Effector CD8-positive, alpha-beta T cell (primary cell): ENCODE results near the gene TLR10.
A peak's percentile ranks its signal among the peaks of the same experiment; 100 is the strongest.

Source experiments
- DNase-seq: peaks from one replicate; lab custom pipeline; 2025; lab: John Stamatoyannopoulos, UW

The TLR10 gene

GRCh38 chr4:38730830-38731646, 51.8 kb downstream of the TLR10 start:
- DNase-seq = peak; percentile 79

- no peak for DNase-seq
Measured at GRCh38 chr4:38730493-38730829, 52.3 kb downstream of the TLR10 start.

GRCh38 chr4:38728631-38729141, 54.1 kb downstream of the TLR10 start:
- no peak for DNase-seq

- DNase-seq = no peak
Measured at GRCh38 chr4:38724475-38724808, 58.3 kb downstream of the TLR10 start.

- DNase-seq = no peak
Measured at GRCh38 chr4:38723726-38724474, 58.9 kb downstream of the TLR10 start.

GRCh38 chr4:38723114-38723513, 59.7 kb downstream of the TLR10 start:
- DNase-seq = no peak
